Activated naive CD8-positive, alpha-beta T cell (primary cell): ENCODE measurements around the gene IWS1.
"Not testable (repeated sequence)": the region's sequence is repeated elsewhere in the genome, so short reads cannot be mapped to it uniquely, and the experiment has no call there.

Experiments
- H3K27ac Mint-ChIP-seq: one replicate; pipeline ENCODE4 v1.8.0; 2021; ENCODE audit warnings: mixed read lengths
- H3K27me3 Mint-ChIP-seq: one replicate; pipeline ENCODE4 v1.8.0; 2021; ENCODE audit warnings: mixed read lengths
- H3K36me3 Mint-ChIP-seq: one replicate; pipeline ENCODE4 v1.8.0; 2021; ENCODE audit warnings: mixed read lengths
- H3K4me1 Mint-ChIP-seq: one replicate; pipeline ENCODE4 v1.8.0; 2021; ENCODE audit warnings: low read depth, mixed read lengths
- H3K4me3 Mint-ChIP-seq: one replicate; pipeline ENCODE4 v1.8.0; 2021; ENCODE audit warnings: mild to moderate bottlenecking, mixed read lengths
- H3K9me3 Mint-ChIP-seq: one replicate; pipeline ENCODE4 v1.8.0; 2021; ENCODE audit warnings: low read depth, mixed read lengths

IWS1 gene

GRCh38 chr2:127545796-127546195 is 19.5 kb upstream of the IWS1 start:
- no peaks in the 10 kb centered on the region for H3K4me1 Mint-ChIP-seq
- no peaks in the 10 kb centered on the region for H3K36me3 Mint-ChIP-seq
- H3K27ac Mint-ChIP-seq, result no peak overlapping the region
- H3K4me3 Mint-ChIP-seq, result no peak overlapping the region
- H3K9me3 Mint-ChIP-seq, result no peaks in the 10 kb centered on the region
- peaks cover 12% of the 10 kb centered on the region for H3K27me3 Mint-ChIP-seq

DNA sequence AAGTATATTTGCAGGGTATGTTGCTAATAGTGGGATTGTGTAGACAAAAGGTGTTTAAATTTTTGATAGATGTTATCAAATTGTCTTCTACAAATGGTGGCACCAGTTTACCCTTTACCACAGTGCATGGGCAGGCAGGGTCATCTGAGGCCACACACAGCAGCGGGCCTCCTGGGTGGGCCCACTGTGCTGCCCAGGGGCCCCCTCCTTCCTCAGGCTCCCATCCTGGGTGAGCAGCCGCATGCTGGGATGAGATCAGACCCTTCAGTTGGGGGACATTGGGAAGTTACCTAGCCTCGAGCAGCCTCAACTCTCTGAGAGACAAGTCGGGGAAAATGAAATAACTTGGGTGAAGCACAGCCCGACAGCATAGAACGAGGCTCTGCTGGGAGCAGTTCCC is 18.9 kb upstream of the IWS1 start:
- Mint-ChIP-seq H3K27me3 (peaks cover 12% of the 10 kb centered on the region), H3K36me3 (no peaks in the 10 kb centered on the region), H3K27ac (no peak overlapping the region), H3K4me3 (no peak overlapping the region), H3K4me1 (no peaks in the 10 kb centered on the region), H3K9me3 (no peaks in the 10 kb centered on the region)

GRCh38 chr2:127543013-127543501 is 16.8 kb upstream of the IWS1 start:
- H3K36me3 Mint-ChIP-seq, H3K9me3 Mint-ChIP-seq, H3K27me3 Mint-ChIP-seq, H3K4me1 Mint-ChIP-seq, H3K27ac Mint-ChIP-seq, H3K4me3 Mint-ChIP-seq: not testable (repeated sequence)

DNA sequence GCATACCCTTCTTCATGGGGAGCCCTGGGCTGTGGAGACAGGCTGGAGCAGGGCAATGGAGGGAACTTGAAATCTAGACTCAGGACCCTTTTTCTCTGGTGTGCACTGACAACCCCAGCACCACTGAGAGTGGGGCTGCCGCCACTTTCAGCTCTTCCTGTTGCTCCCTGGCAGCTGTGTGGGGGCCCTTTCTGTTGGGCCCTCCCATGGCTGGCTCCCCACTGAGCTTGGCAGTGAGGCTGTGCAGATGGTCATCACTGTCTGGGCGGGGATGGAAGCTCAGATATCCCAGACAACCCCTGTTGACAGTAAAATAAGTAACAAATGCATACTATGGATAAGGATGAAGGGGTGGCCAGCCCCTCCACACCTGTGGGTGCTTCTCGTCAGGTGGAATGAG is 15.9 kb upstream of the IWS1 start:
- Mint-ChIP-seq H3K27ac (no peak overlapping the region), H3K4me3 (no peak overlapping the region), H3K9me3 (no peaks in the 10 kb centered on the region), H3K36me3 (no peaks in the 10 kb centered on the region), H3K4me1 (no peaks in the 10 kb centered on the region), H3K27me3 (peaks cover 5% of the 10 kb centered on the region)

- H3K27ac Mint-ChIP-seq, result no peak overlapping the region
- H3K36me3 Mint-ChIP-seq, result no peaks in the 10 kb centered on the region
- no peaks in the 10 kb centered on the region for H3K4me1 Mint-ChIP-seq
- H3K4me3 Mint-ChIP-seq, result no peak overlapping the region
- no peaks in the 10 kb centered on the region for H3K9me3 Mint-ChIP-seq
- peaks cover under 1% of the 10 kb centered on the region for H3K27me3 Mint-ChIP-seq
These were observed 15.5 kb upstream of the IWS1 start for GRCh38 chr2:127541809-127542208.

GRCh38 chr2:127537644-127538043 is 11.4 kb upstream of the IWS1 start:
- no peaks in the 10 kb centered on the region for H3K9me3 Mint-ChIP-seq
- no peaks in the 10 kb centered on the region for H3K36me3 Mint-ChIP-seq
- no peaks in the 10 kb centered on the region for H3K27me3 Mint-ChIP-seq
- no peak overlapping the region for H3K4me3 Mint-ChIP-seq
- H3K27ac Mint-ChIP-seq, result no peak overlapping the region
- H3K4me1 Mint-ChIP-seq, result no peaks in the 10 kb centered on the region

- Mint-ChIP-seq H3K27ac (no peak overlapping the region), H3K27me3 (no peaks in the 10 kb centered on the region), H3K4me3 (no peak overlapping the region), H3K4me1 (no peaks in the 10 kb centered on the region), H3K9me3 (no peaks in the 10 kb centered on the region), H3K36me3 (no peaks in the 10 kb centered on the region)
These were observed 10.6 kb upstream of the IWS1 start for GRCh38 chr2:127536707-127537541.

DNA sequence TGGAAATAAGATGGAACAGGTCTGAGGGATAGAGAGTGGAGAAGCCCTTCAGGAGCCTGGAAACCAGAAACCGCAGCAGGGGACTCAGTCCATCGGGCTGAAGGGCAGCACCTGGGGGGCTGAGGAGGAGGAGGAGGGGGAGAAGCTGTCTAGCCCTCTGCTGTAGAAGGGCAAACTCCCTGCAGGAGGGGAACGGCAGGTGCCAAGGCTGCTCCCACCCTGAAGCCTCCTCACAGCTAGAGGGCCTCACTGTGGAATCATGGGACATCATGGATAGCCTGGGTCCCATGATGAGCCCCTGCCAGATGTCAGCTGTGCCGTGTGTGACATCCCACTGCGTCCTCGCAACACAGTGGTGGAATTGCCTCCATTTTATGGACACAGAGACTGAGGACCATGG is 9.6 kb upstream of the IWS1 start:
- H3K36me3 Mint-ChIP-seq, result no peaks in the 10 kb centered on the region
- H3K9me3 Mint-ChIP-seq, result no peaks in the 10 kb centered on the region
- H3K27me3 Mint-ChIP-seq, result no peaks in the 10 kb centered on the region
- no peak overlapping the region for H3K4me3 Mint-ChIP-seq
- H3K4me1 Mint-ChIP-seq, result no peaks in the 10 kb centered on the region
- H3K27ac Mint-ChIP-seq, result no peak overlapping the region

GRCh38 chr2:127535422-127535901 is 9.2 kb upstream of the IWS1 start, which contains the start of gene MYO7B:
Gene MYO7B, plus strand, starts transcription at chr2:127535683. Its CDS starts 24,040 bp downstream, at chr2:127559723.
- Mint-ChIP-seq H3K4me1 (no peaks in the 10 kb centered on the region), H3K27me3 (no peaks in the 10 kb centered on the region), H3K36me3 (no peaks in the 10 kb centered on the region), H3K9me3 (no peaks in the 10 kb centered on the region), H3K4me3 (no peak within 1 kb of the TSS), H3K27ac (no peak within 1 kb of the TSS)

- no peaks in the 10 kb centered on the region for H3K9me3 Mint-ChIP-seq
- no peaks in the 10 kb centered on the region for H3K36me3 Mint-ChIP-seq
- H3K4me3 Mint-ChIP-seq, result no peak overlapping the region
- no peaks in the 10 kb centered on the region for H3K27me3 Mint-ChIP-seq
- no peak overlapping the region for H3K27ac Mint-ChIP-seq
- peaks cover 8% of the 10 kb centered on the region for H3K4me1 Mint-ChIP-seq
These were observed 6.0 kb upstream of the IWS1 start for GRCh38 chr2:127532296-127532695.

DNA sequence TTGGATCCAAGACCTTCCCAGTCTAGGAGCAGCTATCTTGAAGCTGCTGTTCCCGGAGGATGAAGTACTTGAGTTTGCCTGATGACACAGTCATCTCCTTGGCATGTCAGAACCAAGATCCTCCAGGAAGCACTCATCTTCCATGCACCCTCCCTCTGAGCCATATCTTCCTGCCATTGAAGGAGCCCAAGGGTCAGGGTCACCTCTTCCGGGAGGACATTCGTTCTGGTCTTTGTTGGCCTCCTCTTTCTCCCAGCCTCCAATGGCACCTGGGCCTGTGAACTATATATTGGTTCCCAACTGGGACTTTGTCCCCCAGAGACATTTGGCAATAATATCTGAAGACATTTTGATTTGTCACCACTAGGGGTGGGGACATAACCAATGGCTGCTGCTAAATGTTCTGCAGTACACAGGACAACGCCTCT is 4.9 kb upstream of the IWS1 start:
- H3K36me3 Mint-ChIP-seq, result no peaks in the 10 kb centered on the region
- H3K27me3 Mint-ChIP-seq, result no peaks in the 10 kb centered on the region
- H3K4me3 Mint-ChIP-seq, result no peak overlapping the region
- H3K9me3 Mint-ChIP-seq, result no peaks in the 10 kb centered on the region
- H3K4me1 Mint-ChIP-seq, result peaks cover 14% of the 10 kb centered on the region
- no peak overlapping the region for H3K27ac Mint-ChIP-seq

GRCh38 chr2:127530245-127531140 is 4.2 kb upstream of the IWS1 start:
- Mint-ChIP-seq H3K4me3 (no peak overlapping the region), H3K27ac (no peak overlapping the region), H3K36me3 (no peaks in the 10 kb centered on the region), H3K9me3 (no peaks in the 10 kb centered on the region), H3K27me3 (no peaks in the 10 kb centered on the region), H3K4me1 (peaks cover 15% of the 10 kb centered on the region)

GRCh38 chr2:127529416-127529815 is 3.1 kb upstream of the IWS1 start:
- H3K4me3 Mint-ChIP-seq, H3K9me3 Mint-ChIP-seq, H3K27ac Mint-ChIP-seq, H3K36me3 Mint-ChIP-seq, H3K27me3 Mint-ChIP-seq: not testable (repeated sequence)
- peaks cover 21% of the 10 kb centered on the region for H3K4me1 Mint-ChIP-seq

- no peaks in the 10 kb centered on the region for H3K9me3 Mint-ChIP-seq
- no peak overlapping the region for H3K4me3 Mint-ChIP-seq
- H3K4me1 Mint-ChIP-seq, result peaks cover 28% of the 10 kb centered on the region
- H3K27ac Mint-ChIP-seq, result peak overlapping the region; percentile 16
- H3K36me3 Mint-ChIP-seq, result no peaks in the 10 kb centered on the region
- H3K27me3 Mint-ChIP-seq, result no peaks in the 10 kb centered on the region
These were observed 2.2 kb upstream of the IWS1 start for GRCh38 chr2:127528487-127528886.
